HEK293 (cell line): ENCODE measurements around the gene EMCN.
A peak's percentile ranks its signal among the peaks of the same experiment; 100 is the strongest.

ENCODE experiments used
- EGR2 ChIP-seq: fragments of 450-650 bp; formaldehyde crosslinking; IDR thresholded peaks from 2 replicates; pipeline ENCODE4 v1.5.1; 2016; ENCODE audit warnings: low read depth, missing biosample characterization, missing genetic modification characterization
- GLI2 ChIP-seq: fragments of 450-650 bp; formaldehyde crosslinking; IDR thresholded peaks from 2 replicates; pipeline ENCODE4; 2017; ENCODE audit warnings: missing biosample characterization, missing genetic modification characterization, low read depth, borderline replicate concordance
- PRDM1 ChIP-seq: fragments of 450-650 bp; formaldehyde crosslinking; IDR thresholded peaks from 2 replicates; pipeline ENCODE4; 2016; ENCODE audit warnings: missing biosample characterization, missing genetic modification characterization
- TCF7L2 ChIP-seq: IDR thresholded peaks from 2 replicates; pipeline ENCODE4 v1.6.1; 2011; ENCODE audit warnings: low read depth, mild to moderate bottlenecking, inconsistent platforms, low read length, moderate library complexity, borderline replicate concordance
- TRIM28 ChIP-seq: IDR thresholded peaks from 2 replicates; pipeline ENCODE4 v1.6.1; 2011; ENCODE audit warnings: low read length, control low read depth, borderline replicate concordance
- ZBTB21 ChIP-seq: fragments of 450-650 bp; formaldehyde crosslinking; IDR thresholded peaks from 2 replicates; pipeline ENCODE4 v1.5.1; 2017; ENCODE audit warnings: missing biosample characterization, missing genetic modification characterization
- ZFP41 ChIP-seq: fragments of 450-650 bp; formaldehyde crosslinking; IDR thresholded peaks from 2 replicates; pipeline ENCODE4 v1.5.1; 2016; ENCODE audit warnings: missing biosample characterization, missing genetic modification characterization, borderline replicate concordance
- ZNF169 ChIP-seq: fragments of 450-650 bp; formaldehyde crosslinking; IDR thresholded peaks from 2 replicates; pipeline ENCODE4 v1.5.1; 2016; ENCODE audit warnings: missing biosample characterization, missing genetic modification characterization
- ZNF48 ChIP-seq: fragments of 450-650 bp; formaldehyde crosslinking; IDR thresholded peaks from 2 replicates; pipeline ENCODE4 v1.5.1; 2016; ENCODE audit warnings: missing biosample characterization, missing genetic modification characterization
- ZNF610 ChIP-seq: fragments of 450-650 bp; formaldehyde crosslinking; IDR thresholded peaks from 2 replicates; pipeline ENCODE4 v1.5.1; 2016; ENCODE audit warnings: missing biosample characterization, missing genetic modification characterization, borderline replicate concordance
- ZNF704 ChIP-seq: fragments of 450-650 bp; formaldehyde crosslinking; IDR thresholded peaks from 2 replicates; pipeline ENCODE4 v1.5.1; 2016; ENCODE audit warnings: missing biosample characterization, missing genetic modification characterization
- ZNF837 ChIP-seq: fragments of 450-650 bp; formaldehyde crosslinking; IDR thresholded peaks from 2 replicates; pipeline ENCODE4 v1.5.1; 2016; ENCODE audit warnings: missing biosample characterization, missing genetic modification characterization
- TF ChIP-seq, protein P1 (sequence below): fragments of 450-650 bp; formaldehyde crosslinking; IDR thresholded peaks from 2 replicates; pipeline ENCODE4 v1.5.1; 2016; ENCODE audit warnings: missing biosample characterization, missing genetic modification characterization

- TF ChIP-seq, protein P1, sequence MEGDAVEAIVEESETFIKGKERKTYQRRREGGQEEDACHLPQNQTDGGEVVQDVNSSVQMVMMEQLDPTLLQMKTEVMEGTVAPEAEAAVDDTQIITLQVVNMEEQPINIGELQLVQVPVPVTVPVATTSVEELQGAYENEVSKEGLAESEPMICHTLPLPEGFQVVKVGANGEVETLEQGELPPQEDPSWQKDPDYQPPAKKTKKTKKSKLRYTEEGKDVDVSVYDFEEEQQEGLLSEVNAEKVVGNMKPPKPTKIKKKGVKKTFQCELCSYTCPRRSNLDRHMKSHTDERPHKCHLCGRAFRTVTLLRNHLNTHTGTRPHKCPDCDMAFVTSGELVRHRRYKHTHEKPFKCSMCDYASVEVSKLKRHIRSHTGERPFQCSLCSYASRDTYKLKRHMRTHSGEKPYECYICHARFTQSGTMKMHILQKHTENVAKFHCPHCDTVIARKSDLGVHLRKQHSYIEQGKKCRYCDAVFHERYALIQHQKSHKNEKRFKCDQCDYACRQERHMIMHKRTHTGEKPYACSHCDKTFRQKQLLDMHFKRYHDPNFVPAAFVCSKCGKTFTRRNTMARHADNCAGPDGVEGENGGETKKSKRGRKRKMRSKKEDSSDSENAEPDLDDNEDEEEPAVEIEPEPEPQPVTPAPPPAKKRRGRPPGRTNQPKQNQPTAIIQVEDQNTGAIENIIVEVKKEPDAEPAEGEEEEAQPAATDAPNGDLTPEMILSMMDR (tag by site-specific recombination): no peak
- TF ChIP-seq PRDM1 (tag by site-specific recombination): no peak
- TF ChIP-seq ZNF48 (tag by site-specific recombination): no peak
- TF ChIP-seq EGR2 (tag by site-specific recombination): no peak
- no peak for TF ChIP-seq TRIM28
- TF ChIP-seq GLI2 (tag by site-specific recombination): no peak
- no peak for TF ChIP-seq ZNF169 (tag by site-specific recombination)
- peak; percentile 90; the same call in 1 of the 2 replicates for TF ChIP-seq TCF7L2
- no peak for TF ChIP-seq ZFP41
- TF ChIP-seq ZNF610 (tag by site-specific recombination): no peak
- TF ChIP-seq ZNF704 (tag by site-specific recombination): no peak
- no peak for TF ChIP-seq ZNF837 (tag by site-specific recombination)
- no peak for TF ChIP-seq ZBTB21
Observed at GRCh38 chr4:100386270-100386669, 131.6 kb downstream of the EMCN start.
